Camera-type eye (tissue), 1 donor: ENCODE measurements around the gene MYO7A. TPM values are rescaled to one million over a fixed set of nuclear protein-coding genes. Genes with fewer than 3 reads are reported as not detected.

Experiments
- total RNA-seq: library from RNA; depleted of rRNA; stranded (reverse); fragments of >200 nt; gene quantifications from one replicate; pipeline ENCODE4 v1.2.3, GENCODE V29; 2014

Gene MYO7A
- 51.1 TPM for total RNA-seq

GRCh38 chr11:77127920-77128691, at the start of gene MYO7A:
Gene MYO7A (plus strand): TSS chr11:77128246. CDS start chr11:77130635, 2,389 bp downstream.

GRCh38 chr11:77102246-77103210, 25.5 kb upstream of the MYO7A start, which contains the start of gene OMP:
Gene OMP (plus strand): TSS chr11:77102840. CDS start chr11:77102840, 0 bp downstream.

Other genes with a start within 250 kb of the MYO7A start
- 0.16 TPM for gene B3GNT6, start 93.8 kb upstream of the MYO7A start, total RNA-seq
- 13.4 TPM for gene CAPN5, start 61.3 kb upstream of the MYO7A start, total RNA-seq
- not detected for gene OMP, start 25.4 kb upstream of the MYO7A start, total RNA-seq
- not detected for gene GDPD4, start 173.4 kb downstream of the MYO7A start, total RNA-seq